NK-92 treated with Interleukin-12 subunit alpha and Interleukin-12 subunit beta, amount 100 ng/mL, for 24 hours (cell line): ENCODE data around the gene CDK14.
"Not testable (repeated sequence)": the region's sequence is repeated elsewhere in the genome, so short reads cannot be mapped to it uniquely, and the experiment has no call there.

Experiments used
- DNase-seq: peaks from one replicate; lab custom pipeline; 2025; lab: John Stamatoyannopoulos, UW

Gene CDK14

DNA sequence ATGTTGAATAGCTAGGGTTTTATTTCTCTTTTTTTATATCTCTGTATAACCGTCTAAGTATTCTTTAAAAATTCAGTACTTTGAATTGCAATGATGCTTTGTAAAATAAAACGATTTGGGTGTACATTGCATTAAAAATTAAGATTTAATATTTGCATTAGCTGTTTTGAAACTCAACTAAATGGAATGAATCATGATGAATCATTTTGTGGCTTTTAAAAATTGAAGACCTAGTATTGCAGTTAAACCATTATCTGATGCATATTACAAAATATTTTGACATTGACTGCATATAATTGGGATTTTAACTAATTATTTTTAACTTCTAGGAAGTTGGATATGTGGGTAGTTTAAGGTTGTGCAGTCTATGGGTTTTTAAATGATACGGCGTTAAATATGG is 314.0 kb downstream of the CDK14 start:
- no peak for DNase-seq

DNA sequence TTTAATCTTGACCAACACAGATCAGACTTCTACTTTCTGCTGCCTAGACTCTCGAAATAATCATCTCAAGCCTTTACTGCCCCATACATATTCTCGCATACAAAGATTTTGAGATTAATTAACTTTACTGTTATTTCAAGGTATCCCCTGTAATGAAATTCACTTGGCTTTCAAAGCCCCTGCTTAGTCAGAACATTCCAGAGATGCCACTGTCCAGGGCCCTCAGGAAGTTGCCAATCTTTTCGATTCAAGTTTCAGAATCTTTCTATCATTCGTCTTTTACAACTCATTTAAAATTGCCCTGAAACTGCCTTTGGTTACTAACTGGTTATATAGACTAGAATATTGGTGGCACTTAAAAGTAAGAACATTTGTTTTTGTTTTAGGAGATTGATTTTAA is 320.2 kb downstream of the CDK14 start:
- DNase-seq, result no peak

DNA sequence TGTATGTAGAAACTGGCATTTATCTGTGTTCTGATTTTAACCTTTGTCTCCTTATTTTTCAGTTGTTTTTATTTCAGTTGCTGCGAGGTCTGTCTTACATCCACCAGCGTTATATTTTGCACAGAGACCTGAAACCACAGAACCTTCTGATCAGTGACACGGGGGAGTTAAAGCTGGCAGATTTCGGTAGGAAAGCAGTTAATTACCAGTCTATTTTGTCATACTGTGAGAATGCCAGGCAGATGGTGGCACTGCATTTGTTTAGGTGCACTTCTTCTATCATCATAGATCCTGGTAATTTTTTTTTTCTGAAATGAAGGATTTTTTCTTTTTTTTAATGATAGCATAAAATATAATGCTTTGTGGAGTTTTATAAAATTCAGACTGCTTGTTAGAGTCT is 321.4 kb downstream of the CDK14 start:
- no peak for DNase-seq

DNA sequence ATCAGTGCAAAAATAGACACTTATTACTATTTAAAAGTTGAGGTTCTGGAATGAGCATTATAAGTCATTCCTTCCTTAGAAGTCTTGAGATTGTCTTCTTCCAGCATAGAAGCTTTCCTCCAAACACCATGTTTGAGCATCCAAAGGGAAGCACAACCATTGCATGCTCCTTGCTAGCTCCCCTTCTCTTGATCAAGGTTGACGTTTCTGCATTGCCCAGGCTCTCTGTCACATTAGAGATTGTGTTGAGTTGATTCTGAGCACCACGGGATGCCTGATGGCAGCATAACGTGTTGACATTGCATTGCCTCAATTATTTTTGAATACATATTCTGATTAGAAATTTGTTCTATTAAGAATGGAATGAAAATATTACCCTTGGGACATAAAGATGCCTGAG is 322.2 kb downstream of the CDK14 start:
- no peak for DNase-seq

DNA sequence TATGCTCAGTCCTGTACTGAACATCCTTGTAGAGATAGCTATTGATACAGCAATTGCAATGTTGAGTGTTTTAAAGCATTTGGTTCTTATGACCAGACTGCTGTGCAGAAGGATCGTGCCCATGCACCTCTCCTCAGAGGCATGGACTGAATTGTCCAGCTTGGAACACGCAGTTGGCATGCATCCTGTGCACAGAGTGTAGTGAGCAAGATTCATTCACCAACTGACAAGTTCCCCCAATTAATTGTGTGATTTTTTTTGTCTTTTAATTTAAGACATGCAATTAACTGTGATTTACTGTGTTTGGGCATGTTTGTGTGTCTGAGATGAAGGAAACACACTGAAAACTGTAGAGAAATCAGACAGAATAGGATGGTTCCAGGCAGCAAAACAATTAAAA is 323.7 kb downstream of the CDK14 start:
- no peak for DNase-seq

DNA sequence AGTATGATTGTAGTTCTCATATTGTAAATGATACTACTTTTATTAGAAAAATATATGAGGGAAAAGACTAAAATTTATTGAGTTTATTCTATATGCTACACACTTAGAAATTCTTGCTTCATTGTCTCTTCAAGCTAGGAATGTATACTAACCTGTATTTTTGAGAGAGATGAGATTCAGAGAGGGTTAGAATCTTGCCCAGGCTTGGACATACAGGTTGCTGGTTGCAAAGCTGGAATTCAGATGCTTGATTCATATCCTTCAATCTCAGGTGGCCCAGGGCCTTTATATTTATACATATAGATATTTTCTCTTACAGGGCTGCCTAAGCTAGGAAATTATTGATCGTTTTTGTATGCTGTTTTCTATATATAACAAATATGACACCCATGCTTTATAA is 324.2 kb downstream of the CDK14 start:
- no peak for DNase-seq

DNA sequence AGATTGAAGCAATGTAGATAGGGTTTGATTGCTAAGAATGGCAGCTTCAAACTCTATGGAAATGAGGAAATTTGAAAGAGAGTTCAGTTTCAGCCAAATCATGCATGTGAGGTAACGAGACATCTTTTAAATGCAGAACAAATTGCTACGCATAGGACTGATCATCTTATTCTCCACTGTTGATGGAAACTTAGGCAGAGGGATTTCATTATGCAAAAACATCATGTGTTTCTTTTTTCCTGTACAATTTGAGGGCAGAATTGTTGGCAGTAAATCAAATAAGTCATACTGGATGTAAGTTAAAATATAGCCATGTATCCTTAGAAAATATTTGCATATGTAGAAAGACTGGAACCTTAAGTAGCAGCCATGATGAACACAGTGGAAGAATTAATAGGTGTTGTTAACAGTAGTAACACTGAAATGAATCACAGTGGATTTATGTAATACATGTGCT is 327.4 kb downstream of the CDK14 start:
- DNase-seq, result no peak

- not testable (repeated sequence) for DNase-seq
Measured at GRCh38 chr7:90928700-90929424, 332.7 kb downstream of the CDK14 start.

GRCh38 chr7:90931986-90932916 is 336.1 kb downstream of the CDK14 start:
- no peak for DNase-seq

DNA sequence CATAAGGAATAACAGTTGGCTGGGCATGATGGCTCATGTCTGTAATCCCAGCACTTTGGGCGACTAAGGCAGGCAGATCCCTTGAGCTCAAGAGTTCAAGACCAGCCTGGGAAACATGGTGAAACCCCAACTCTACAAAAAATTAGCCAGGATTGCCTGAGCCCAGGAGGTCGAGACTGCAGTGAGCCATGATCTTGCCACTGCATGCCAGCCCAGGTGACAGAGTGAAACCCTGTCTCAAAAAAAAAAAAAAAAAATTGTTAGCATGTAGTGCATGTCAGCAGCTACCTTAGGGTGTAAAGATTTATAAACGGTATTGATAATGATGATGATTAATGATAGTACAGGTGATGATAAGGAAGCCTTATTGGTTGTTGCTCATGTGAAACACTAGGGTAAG is 336.9 kb downstream of the CDK14 start:
- DNase-seq, result no peak

- DNase-seq, result no peak
Measured at GRCh38 chr7:90933984-90934383, 337.9 kb downstream of the CDK14 start.

GRCh38 chr7:90938371-90938770 is 342.2 kb downstream of the CDK14 start:
- no peak for DNase-seq

DNA sequence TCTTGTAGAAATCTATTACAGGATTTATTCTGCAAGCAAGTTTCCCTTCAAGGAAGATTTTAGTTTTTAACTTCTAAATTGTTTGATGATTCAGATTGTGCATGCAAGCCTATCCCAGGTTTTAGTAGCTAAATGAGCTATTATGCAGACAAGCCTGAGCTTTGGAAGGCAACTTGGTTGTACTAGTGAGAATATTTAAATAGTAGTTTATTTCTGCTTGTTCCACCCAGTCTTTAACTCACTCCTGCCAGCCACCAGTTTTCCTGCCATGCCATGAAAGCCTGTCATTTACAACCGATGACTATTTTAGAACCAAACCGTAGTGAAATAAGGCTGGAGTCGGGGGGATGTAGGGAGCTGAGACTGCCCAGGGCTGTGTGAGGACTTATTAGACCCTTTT is 343.5 kb downstream of the CDK14 start:
- DNase-seq, result no peak

GRCh38 chr7:90944021-90944420 is 347.9 kb downstream of the CDK14 start:
- DNase-seq, result no peak

DNA sequence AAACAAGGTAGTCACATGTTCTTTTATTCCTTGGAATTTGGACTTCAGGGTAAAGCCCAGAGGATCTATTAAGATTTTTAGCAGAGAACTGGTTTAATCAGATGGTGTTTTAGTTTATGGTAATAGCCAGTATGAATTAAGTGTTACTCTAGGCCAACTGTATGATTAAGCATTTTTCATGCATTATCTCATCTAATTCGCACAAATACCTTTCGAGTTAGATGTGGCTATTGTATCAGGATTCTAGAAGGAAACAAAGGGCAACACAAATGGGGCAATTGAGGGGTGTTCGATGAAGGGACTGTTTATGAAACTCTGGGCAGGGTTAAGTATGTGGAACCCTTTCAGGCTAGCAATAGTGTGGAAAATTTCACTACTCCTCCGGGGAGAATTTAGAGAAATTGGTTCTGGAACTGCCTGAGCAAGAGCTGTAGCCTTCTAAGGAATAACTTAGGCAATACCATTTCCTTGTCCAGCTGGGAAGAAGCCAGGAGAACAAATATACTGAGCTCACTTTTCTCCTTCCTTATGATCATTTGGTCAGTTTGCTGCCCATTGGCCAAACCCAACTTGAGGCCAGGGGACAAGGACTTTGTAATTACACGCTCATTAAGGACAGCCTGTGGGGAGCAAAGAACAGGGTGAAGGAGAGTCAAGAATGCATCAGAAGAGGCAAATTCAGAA is 349.1 kb downstream of the CDK14 start:
- no peak for DNase-seq

DNA sequence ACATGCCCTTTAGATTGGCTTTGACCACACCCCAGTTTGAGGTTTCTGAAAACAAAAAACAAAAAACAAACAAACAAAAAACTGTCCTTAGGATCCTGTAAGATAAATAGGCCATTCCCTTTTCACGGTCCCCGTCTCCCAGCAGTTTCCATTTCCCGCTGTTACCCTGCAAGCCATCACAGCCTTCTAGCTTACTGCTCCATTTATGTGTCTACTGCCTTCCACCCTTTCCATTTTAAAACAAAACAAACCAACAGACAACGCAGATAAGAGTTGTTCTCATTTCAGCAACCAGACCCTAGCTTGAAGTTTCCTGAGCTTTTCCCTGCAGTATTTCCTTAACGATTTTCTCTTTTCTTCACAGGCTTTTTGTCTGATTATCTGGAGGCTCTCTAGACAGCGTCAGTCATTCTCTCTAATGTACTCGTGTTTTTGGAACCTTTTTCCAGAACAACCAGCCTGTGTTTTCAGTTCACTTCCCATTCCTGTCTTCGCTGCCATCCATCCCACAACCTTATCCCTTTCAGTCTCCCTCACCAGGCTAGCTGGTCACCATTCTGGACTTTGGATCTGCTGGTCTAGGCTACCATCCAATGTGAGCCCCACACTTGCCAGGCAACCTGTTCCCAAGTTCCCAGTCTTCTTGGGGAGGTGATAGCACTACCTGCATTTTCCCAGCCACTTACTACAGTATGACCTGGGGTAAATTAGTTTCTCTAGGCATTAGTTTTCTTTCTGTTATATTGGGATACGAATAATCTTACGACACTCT is 350.8 kb downstream of the CDK14 start:
- DNase-seq, result no peak

- DNase-seq, result no peak
Measured at GRCh38 chr7:90948085-90948484, 352.0 kb downstream of the CDK14 start.

GRCh38 chr7:90951229-90951628 is 355.1 kb downstream of the CDK14 start:
- DNase-seq, result no peak

GRCh38 chr7:90951986-90952954 is 356.1 kb downstream of the CDK14 start:
- DNase-seq, result no peak

DNA sequence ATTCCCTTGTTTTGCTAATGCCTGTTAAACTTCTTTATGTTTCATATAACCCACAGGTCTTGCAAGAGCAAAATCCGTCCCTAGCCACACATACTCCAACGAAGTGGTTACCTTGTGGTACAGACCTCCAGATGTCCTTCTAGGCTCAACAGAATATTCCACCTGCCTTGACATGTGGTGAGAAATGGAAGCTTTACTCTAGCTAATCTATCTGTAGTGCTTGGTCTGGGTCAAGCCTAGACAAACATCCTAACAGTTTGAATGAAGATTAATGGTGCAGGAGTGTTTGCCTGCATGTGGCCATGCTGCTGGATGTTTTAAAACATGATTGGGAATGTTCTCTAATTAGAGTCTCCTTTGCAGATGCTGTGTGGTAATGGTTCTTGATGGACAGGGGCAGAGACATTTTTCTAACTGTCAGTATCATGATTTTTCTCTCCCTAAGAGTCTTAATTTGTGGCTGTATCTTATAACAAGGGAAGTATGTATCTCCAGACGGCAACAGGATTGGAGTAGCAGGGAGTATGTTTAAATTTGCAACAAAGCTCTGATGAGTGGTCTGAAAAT is 359.6 kb downstream of the CDK14 start:
- DNase-seq, result no peak
